ENCODE measurements around the gene NRL.

NRL gene

GRCh38 chr14:24080888-24081738 lies 33.6 kb downstream of the NRL start:
- DNase-seq = peak; percentile 40

GRCh38 chr14:24080142-24080530 lies 34.6 kb downstream of the NRL start:
- no peak for DNase-seq

GRCh38 chr14:24079491-24080141 lies 35.1 kb downstream of the NRL start:
- no peak for DNase-seq

GRCh38 chr14:24078146-24078545 lies 36.6 kb downstream of the NRL start:
- no peak for DNase-seq

GRCh38 chr14:24077086-24077485 lies 37.7 kb downstream of the NRL start:
- no peak for DNase-seq

- DNase-seq = no peak
Measured at GRCh38 chr14:24076302-24076601, 38.5 kb downstream of the NRL start.

GRCh38 chr14:24075485-24076301 lies 39.1 kb downstream of the NRL start:
- DNase-seq = no peak

- no peak for DNase-seq
Measured at GRCh38 chr14:24074625-24075484, 39.9 kb downstream of the NRL start.

GRCh38 chr14:24072881-24073877 lies 41.6 kb downstream of the NRL start:
- no peak for DNase-seq

GRCh38 chr14:24072436-24072835 lies 42.3 kb downstream of the NRL start:
- DNase-seq = no peak

GRCh38 chr14:24071836-24072430 lies 42.8 kb downstream of the NRL start:
- DNase-seq = no peak

- DNase-seq = no peak
Measured at GRCh38 chr14:24071144-24071697, 43.5 kb downstream of the NRL start, which contains the start of gene CPNE6. Gene CPNE6, plus strand, starts transcription at chr14:24071562. Its CDS starts 1,375 bp downstream, at chr14:24072937.

- no peak for DNase-seq
Measured at GRCh38 chr14:24070285-24071143, 44.2 kb downstream of the NRL start.

- no peak for DNase-seq
Measured at GRCh38 chr14:24069411-24069735, 45.4 kb downstream of the NRL start.

- DNase-seq = no peak
Measured at GRCh38 chr14:24068711-24069410, 45.9 kb downstream of the NRL start.

- DNase-seq = no peak
Measured at GRCh38 chr14:24067133-24068082, 47.3 kb downstream of the NRL start.

GRCh38 chr14:24066496-24067132 lies 48.1 kb downstream of the NRL start:
- no peak for DNase-seq

All from activated gamma-delta T cell (primary cell).